A549 (cell line): Measurements from ENCODE around the gene RALGAPA1. TPM values are rescaled to one million over a fixed set of nuclear protein-coding genes. Genes with fewer than 3 reads are reported as not detected.

Source experiments
- ATAC-seq, 2 experiments: fragments of 200-7000 bp in 1 of 2; fragments of >200 bp in 1 of 2; cut with Nextera tagmentation in 1 of 2; cut with Tn5 transposase in 1 of 2; 3 replicates each; pipeline versions ENCODE4 v1.8.0 to v1.9.1; 2018 to 2020; ENCODE audit warnings: mild to moderate bottlenecking in 1 of 2, moderate library complexity in 1 of 2
- CTCF ChIA-PET: fragments of 300-600 bp; sonication (Branson Sonifier 250); formaldehyde crosslinking; extraction: SDS; loops from one replicate; lab custom pipeline; 2021; ENCODE audit warnings: antibody characterized with exemption, inconsistent platforms; lab: Yijun Ruan, JAX
- POLR2A ChIA-PET: fragments of 350-600 bp; formaldehyde crosslinking; extraction: SDS; loops from one replicate; lab custom pipeline; 2021; ENCODE audit warnings: antibody characterized with exemption, inconsistent platforms; lab: Yijun Ruan, JAX
- DNase-seq, 2 experiments: peaks; one replicate each; pipeline versions ENCODE4 v3.0.0 to v3.0.0-alpha.2; 2011 to 2016; ENCODE audit warnings: low read depth in 1 of 2, low spot score in 1 of 2
- FAIRE-seq: peaks from 2 replicates; lab custom pipeline; 2011; peaks lifted over from hg19 to GRCh38; lab: Jason Lieb, UNC
- H3K27ac ChIP-seq, 2 experiments: fragments of >200 bp; sonication (Bioruptor Twin); formaldehyde crosslinking; 3 replicates each; pipeline ENCODE4 v1.5.1; 2016 to 2017
- H3K4me1 ChIP-seq: fragments of >200 bp; sonication (Bioruptor Twin); formaldehyde crosslinking; 3 replicates; pipeline ENCODE4 v1.6.1; 2016
- H3K4me2 ChIP-seq: fragments of >200 bp; sonication (Bioruptor Twin); formaldehyde crosslinking; 3 replicates; pipeline ENCODE4 v1.6.1; 2016
- H3K4me3 ChIP-seq: fragments of >200 bp; sonication (Bioruptor Twin); formaldehyde crosslinking; 3 replicates; pipeline ENCODE4 v1.5.1; 2016
- H3K9me3 ChIP-seq: fragments of >200 bp; sonication (Bioruptor Twin); formaldehyde crosslinking; 3 replicates; pipeline ENCODE4 v1.6.1; 2016
- ATOH8 ChIP-seq: fragments of 250-450 bp; sonication (Bioruptor Pico); IDR thresholded peaks from 2 replicates; pipeline ENCODE4 v1.5.0; 2020; ENCODE audit warnings: low read depth, mild to moderate bottlenecking, moderate library complexity
- CBX2 ChIP-seq: fragments of 200-600 bp; sonication (generic); IDR thresholded peaks from 2 replicates; pipeline ENCODE4 v1.6.1; 2016; ENCODE audit warnings: low read depth, mild to moderate bottlenecking, borderline replicate concordance
- CEBPB ChIP-seq, 2 experiments: fragments of >200 bp in 1 of 2; sonication (Bioruptor Twin) in 1 of 2; formaldehyde crosslinking in 1 of 2; IDR thresholded peaks; 2 replicates each; pipeline ENCODE4 v1.6.1; 2012 to 2016
- CHD2 ChIP-seq: fragments of 150-350 bp; IDR thresholded peaks from 2 replicates; pipeline ENCODE4 v1.6.1; 2014; ENCODE audit warnings: low read length; ENCODE audit not compliant: partially characterized antibody
- CTCF ChIP-seq: fragments of >200 bp; sonication (Bioruptor Twin); formaldehyde crosslinking; IDR thresholded peaks from 3 replicates; pipeline ENCODE4 v1.5.1; 2016
- E2F6 ChIP-seq: IDR thresholded peaks from 2 replicates; pipeline ENCODE4 v1.6.1; 2012; ENCODE audit warnings: low read depth, borderline replicate concordance
- EHF ChIP-seq: fragments of 250-450 bp; sonication (Bioruptor Pico); IDR thresholded peaks from 2 replicates; pipeline ENCODE4 v1.5.0; 2020; ENCODE audit warnings: mild to moderate bottlenecking
- FOSB ChIP-seq: fragments of 250-450 bp; sonication (Bioruptor Pico); IDR thresholded peaks from 2 replicates; pipeline ENCODE4 v1.5.0; 2020; ENCODE audit warnings: mild to moderate bottlenecking, moderate library complexity
- HDAC2 ChIP-seq: fragments of 200-600 bp; sonication (generic); IDR thresholded peaks from 2 replicates; pipeline ENCODE4 v1.6.1; 2016
- KDM1A ChIP-seq: fragments of 200-600 bp; sonication (generic); IDR thresholded peaks from 2 replicates; pipeline ENCODE4 v1.6.1; 2016; ENCODE audit warnings: low read depth, mild to moderate bottlenecking
- MAX ChIP-seq: IDR thresholded peaks from 2 replicates; pipeline ENCODE4 v1.6.1; 2012
- PBX3 ChIP-seq: IDR thresholded peaks from 2 replicates; pipeline ENCODE4 v1.6.1; 2012
- POLR2A ChIP-seq: IDR thresholded peaks from 2 replicates; pipeline ENCODE4 v1.6.1; 2012; ENCODE audit warnings: mild to moderate bottlenecking, low read length
- RAD21 ChIP-seq, 2 experiments: fragments of >200 bp in 1 of 2; sonication (Bioruptor Twin) in 1 of 2; formaldehyde crosslinking in 1 of 2; IDR thresholded peaks in 1 of 2; conservative IDR thresholded peaks in 1 of 2; 2 replicates in 1 of 2; 3 replicates in 1 of 2; pipeline ENCODE4 v1.6.1; 2012 to 2018; ENCODE audit warnings: inconsistent platforms in 1 of 2
- RARB ChIP-seq: fragments of 250-450 bp; sonication (Bioruptor Pico); IDR thresholded peaks from 2 replicates; pipeline ENCODE4 v1.8.0; 2021; ENCODE audit warnings: mild to moderate bottlenecking, moderate library complexity
- SMC3 ChIP-seq: fragments of >200 bp; sonication (Bioruptor Twin); formaldehyde crosslinking; IDR thresholded peaks from 3 replicates; pipeline ENCODE4 v1.6.1; 2018; ENCODE audit warnings: inconsistent platforms
- TFCP2L1 ChIP-seq: fragments of 250-450 bp; sonication (Bioruptor Pico); IDR thresholded peaks from 2 replicates; pipeline ENCODE4 v1.5.0; 2021; ENCODE audit warnings: mild to moderate bottlenecking
- TP53 ChIP-seq: fragments of 250-450 bp; sonication (Bioruptor Pico); IDR thresholded peaks from 2 replicates; pipeline ENCODE4 v1.5.0; 2021; ENCODE audit warnings: mild to moderate bottlenecking, moderate library complexity
- USF2 ChIP-seq: fragments of 450-650 bp; IDR thresholded peaks from 2 replicates; pipeline ENCODE4 v1.6.1; 2014; ENCODE audit warnings: antibody characterized with exemption
- ZC3H11A ChIP-seq: fragments of 450-650 bp; IDR thresholded peaks from 2 replicates; pipeline ENCODE4 v1.6.1; 2014; ENCODE audit warnings: antibody characterized with exemption, mild to moderate bottlenecking
- WGBS: methylation state at CpG from one replicate; pipeline ENCODE4 v1.1.6; 2017; ENCODE audit errors: missing lambda C conversion rate; 5-methylcytosine and 5-hydroxymethylcytosine counted together
- polyA plus RNA-seq, 4 experiments: library from polyadenylated mRNA; depleted of rRNA in 3 of 4; stranded (reverse); fragments of >200 nt; fragmentation: RNase III in 1 of 4; extraction: RNeasy Plus Mini Kit Qiagen cat#74134 plus additional on column Dnase treatment in 1 of 4; gene quantifications; 2 replicates in 3 of 4; 3 replicates in 1 of 4; pipeline ENCODE4 v1.2.3, GENCODE V29; 2011 to 2017

Gene RALGAPA1
- polyA plus RNA-seq, 2 of the 4 experiments (the other 2 are of a cell fraction) = 8.2 to 17.1 TPM

- Histone ChIP-seq H3K27ac (no peak overlapping the region), H3K4me1 (0 out of 3 replicates have a peak, but pooled peaks cover 5% of the 10 kb centered on the region), H3K4me2 (no peak overlapping the region), H3K9me3 (no peaks in the 10 kb centered on the region), H3K4me3 (no peak overlapping the region)
- peak; percentile 76 to 82; a peak in 5 of 6 replicates for ATAC-seq
- no peak for FAIRE-seq
- WGBS = 26% methylated on average over 3 of the region's 3 CpGs
- ChIA-PET POLR2A (interaction anchor here (1.2 kb wide), 1 partner anchor 12 kb away, joined by 6 read pairs; the partner anchor contains the start of gene BRMS1L), CTCF (interaction anchor here (0.8 to 2.0 kb wide), 3 partner anchors 8 to 47 kb away, joined by 3 to 4 read pairs (median 3); no protein-coding TSS in a partner anchor)
- DNase-seq = peak in 1 of 2 experiments; percentile 63
- TF ChIP-seq TP53 (CRISPR knock-in tag) = no peak
- no peak for TF ChIP-seq E2F6
- no peak for TF ChIP-seq PBX3
- TF ChIP-seq CTCF = peak; percentile 55
- TF ChIP-seq SMC3 = 0 out of 3 replicates have a peak, but pooled peaks have one; percentile 16
- no peak for TF ChIP-seq KDM1A
- TF ChIP-seq EHF = no peak
- TF ChIP-seq ATOH8 (CRISPR knock-in tag) = no peak
- TF ChIP-seq CBX2 = no peak
- no peak for TF ChIP-seq ZC3H11A
- TF ChIP-seq USF2 = no peak
- no peak for TF ChIP-seq HDAC2
- TF ChIP-seq POLR2A = no peak
- no peak for TF ChIP-seq RARB (CRISPR knock-in tag)
- TF ChIP-seq FOSB (CRISPR knock-in tag) = no peak
- TF ChIP-seq CHD2 = no peak
- peak in 1 of 2 experiments; percentile 37; a peak in 2 of 5 replicates for TF ChIP-seq RAD21 (conservative IDR thresholded peaks at IDR 0.05 in 1 of 2, IDR thresholded peaks at IDR 0.05 in 1 of 2)
- TF ChIP-seq MAX = no peak
Measured at GRCh38 chr14:35814371-35815005, 5.4 kb upstream of the RALGAPA1 start.

- no peaks in the 10 kb centered on the region for H3K9me3 ChIP-seq
- no peak overlapping the region for H3K4me3 ChIP-seq
- 74% methylated on average over 4 of the region's 4 CpGs for WGBS
- ChIA-PET POLR2A (no interaction called here), CTCF (no interaction called here)
- no peak overlapping the region for H3K27ac ChIP-seq
- no peak for TF ChIP-seq TFCP2L1 (CRISPR knock-in tag)
- TF ChIP-seq CEBPB (IDR thresholded peaks at IDR 0.05) = 0 out of 4 replicates have a peak, but pooled peaks of 1 of the 2 experiments have one; percentile 21
- H3K4me1 ChIP-seq = peaks cover 17% of the 10 kb centered on the region
- ATAC-seq (no peak), DNase-seq (no peak), FAIRE-seq (no peak)
- H3K4me2 ChIP-seq = no peak overlapping the region
Measured at GRCh38 chr14:35810963-35811362, 1.9 kb upstream of the RALGAPA1 start.
